Glutamatergic neuron (in vitro differentiated cells): ENCODE results near the gene OR6A2. TPM values are rescaled to one million over a fixed set of nuclear protein-coding genes. Genes with fewer than 3 reads are reported as not detected.

ENCODE experiments used
- DNase-seq: peaks from one replicate; pipeline ENCODE4 v3.0.0; 2022
- H3K27ac Mint-ChIP-seq: one replicate; pipeline ENCODE4 v1.8.0; 2020; ENCODE audit warnings: mild to moderate bottlenecking, mixed read lengths, inconsistent platforms; ENCODE audit not compliant: unreplicated experiment
- H3K27me3 Mint-ChIP-seq: one replicate; pipeline ENCODE4 v1.8.0; 2020; ENCODE audit warnings: mild to moderate bottlenecking, moderate library complexity, mixed read lengths, inconsistent platforms; ENCODE audit not compliant: unreplicated experiment
- H3K36me3 Mint-ChIP-seq: one replicate; pipeline ENCODE4 v1.8.0; 2020; ENCODE audit warnings: mild to moderate bottlenecking, mixed read lengths, inconsistent platforms; ENCODE audit not compliant: unreplicated experiment
- H3K4me1 Mint-ChIP-seq: one replicate; pipeline ENCODE4 v1.8.0; 2020; ENCODE audit warnings: mild to moderate bottlenecking, low read depth, mixed read lengths, inconsistent platforms; ENCODE audit not compliant: unreplicated experiment
- H3K4me3 Mint-ChIP-seq: one replicate; pipeline ENCODE4 v1.8.0; 2020; ENCODE audit warnings: mild to moderate bottlenecking, mixed read lengths, inconsistent platforms; ENCODE audit not compliant: unreplicated experiment
- H3K9me3 Mint-ChIP-seq: one replicate; pipeline ENCODE4 v1.8.0; 2020; ENCODE audit warnings: mild to moderate bottlenecking, moderate library complexity, mixed read lengths, inconsistent platforms; ENCODE audit not compliant: unreplicated experiment
- CTCF ChIP-seq: fragments of 200-600 bp; sonication (generic); IDR thresholded peaks from one replicate; pipeline ENCODE4 v1.5.0; 2021; ENCODE audit not compliant: partially characterized antibody, unreplicated experiment
- total RNA-seq: library from RNA; stranded (reverse); fragmentation: NEBNext Ultra II Directional; extraction: Animal tissue kit (Norgen Biotek cat#: 25700); gene quantifications from one replicate; pipeline ENCODE4 v1.2.1, GENCODE V29; 2021; ENCODE audit not compliant: unreplicated experiment

Gene OR6A2
- total RNA-seq, 1 donor from 2014 or later = 0.56 TPM

GRCh38 chr11:6834021-6834420 lies 34.5 kb upstream of the OR6A2 start:
- H3K4me1 Mint-ChIP-seq = no peaks in the 10 kb centered on the region
- TF ChIP-seq CTCF = no peak

GRCh38 chr11:6833356-6833755 lies 33.9 kb upstream of the OR6A2 start:
- Mint-ChIP-seq H3K9me3 (no peaks in the 10 kb centered on the region), H3K4me1 (no peaks in the 10 kb centered on the region), H3K36me3 (no peaks in the 10 kb centered on the region), H3K27me3 (no peaks in the 10 kb centered on the region), H3K4me3 (no peak overlapping the region), H3K27ac (no peak overlapping the region)
- no peak for DNase-seq
- no peak for TF ChIP-seq CTCF

More at GRCh38 chr11:6834021-6834420, 34.5 kb upstream of the OR6A2 start:
- no peak overlapping the region for H3K4me3 Mint-ChIP-seq
- H3K27ac Mint-ChIP-seq = no peak overlapping the region
- H3K9me3 Mint-ChIP-seq = no peaks in the 10 kb centered on the region
- DNase-seq = no peak
- H3K27me3 Mint-ChIP-seq = no peaks in the 10 kb centered on the region
- no peaks in the 10 kb centered on the region for H3K36me3 Mint-ChIP-seq

- Mint-ChIP-seq H3K27me3 (no peaks in the 10 kb centered on the region), H3K4me3 (no peak overlapping the region), H3K9me3 (no peaks in the 10 kb centered on the region), H3K27ac (no peak overlapping the region), H3K36me3 (no peaks in the 10 kb centered on the region), H3K4me1 (no peaks in the 10 kb centered on the region)
- TF ChIP-seq CTCF = no peak
- DNase-seq = no peak
These were observed 28.6 kb upstream of the OR6A2 start for GRCh38 chr11:6828103-6828502.

GRCh38 chr11:6825231-6825744 lies 25.8 kb upstream of the OR6A2 start:
- Mint-ChIP-seq H3K9me3 (no peaks in the 10 kb centered on the region), H3K27me3 (no peaks in the 10 kb centered on the region), H3K4me3 (no peak overlapping the region), H3K4me1 (no peaks in the 10 kb centered on the region), H3K27ac (no peak overlapping the region), H3K36me3 (peaks cover under 1% of the 10 kb centered on the region)
- no peak for TF ChIP-seq CTCF
- DNase-seq = no peak

- Mint-ChIP-seq H3K4me1 (no peaks in the 10 kb centered on the region), H3K9me3 (no peaks in the 10 kb centered on the region), H3K27me3 (no peaks in the 10 kb centered on the region), H3K27ac (no peak overlapping the region), H3K4me3 (no peak overlapping the region), H3K36me3 (peaks cover 5% of the 10 kb centered on the region)
- no peak for DNase-seq
- no peak for TF ChIP-seq CTCF
These were observed 24.8 kb upstream of the OR6A2 start for GRCh38 chr11:6824136-6824823.
